DOHH2 (cell line): ENCODE data around the gene ACIN1.
A peak's percentile ranks its signal among the peaks of the same experiment; 100 is the strongest.

Source experiments
- H3F3A ChIP-seq: fragments of 200-600 bp; sonication (generic), shearing (Covaris generic); 2 replicates; pipeline ENCODE4 v1.6.0; 2016; ENCODE audit warnings: antibody characterized with exemption, mild to moderate bottlenecking; ENCODE audit not compliant: control insufficient read depth, insufficient read depth
- H3K27ac ChIP-seq: fragments of 200-600 bp; sonication (generic); 2 replicates; pipeline ENCODE4 v1.5.1; 2014; ENCODE audit warnings: low read depth, mild to moderate bottlenecking, low read length, moderate library complexity
- H3K27me3 ChIP-seq: fragments of 200-600 bp; sonication (generic); 2 replicates; pipeline ENCODE4 v1.6.1; 2014; ENCODE audit warnings: mild to moderate bottlenecking, low read length, mixed read lengths; ENCODE audit not compliant: control insufficient read depth
- H3K36me3 ChIP-seq: fragments of 200-600 bp; sonication (generic); 2 replicates; pipeline ENCODE4 v1.6.1; 2014; ENCODE audit warnings: mild to moderate bottlenecking, low read length, moderate library complexity, mixed read lengths; ENCODE audit not compliant: control insufficient read depth
- H3K4me1 ChIP-seq: fragments of 200-600 bp; sonication (generic); 2 replicates; pipeline ENCODE4 v1.6.1; 2014; ENCODE audit warnings: mild to moderate bottlenecking, low read length, mixed read lengths; ENCODE audit not compliant: control insufficient read depth
- H3K4me2 ChIP-seq: fragments of 200-600 bp; sonication (generic); 2 replicates; pipeline ENCODE4 v1.6.0; 2014; ENCODE audit warnings: mild to moderate bottlenecking, low read length, moderate library complexity
- H3K4me3 ChIP-seq: fragments of 200-600 bp; sonication (generic); 2 replicates; pipeline ENCODE4 v1.5.1; 2014; ENCODE audit warnings: mild to moderate bottlenecking, low read length, mixed read lengths
- H3K79me2 ChIP-seq: fragments of 200-600 bp; sonication (generic); 2 replicates; pipeline ENCODE4 v1.6.1; 2014; ENCODE audit warnings: mild to moderate bottlenecking, low read length, mixed read lengths; ENCODE audit not compliant: control insufficient read depth
- H3K9me2 ChIP-seq: fragments of 200-600 bp; sonication (generic); replicated peaks from 2 replicates; pipeline ENCODE4 v1.6.1; 2014; ENCODE audit warnings: mild to moderate bottlenecking, low read length, mixed read lengths; ENCODE audit not compliant: control insufficient read depth
- H3K9me3 ChIP-seq: fragments of 200-600 bp; sonication (generic); 2 replicates; pipeline ENCODE4 v1.6.1; 2014; ENCODE audit warnings: antibody characterized with exemption, low read length, mixed read lengths; ENCODE audit not compliant: control insufficient read depth, insufficient read depth
- H4K20me1 ChIP-seq: fragments of 200-600 bp; sonication (generic); 2 replicates; pipeline ENCODE4 v1.6.0; 2014; ENCODE audit warnings: low read depth, mild to moderate bottlenecking, antibody characterized with exemption, low read length, moderate library complexity; ENCODE audit not compliant: control insufficient read depth, insufficient read depth
- CTCF ChIP-seq: fragments of 200-600 bp; sonication (generic); IDR thresholded peaks from one replicate; pipeline ENCODE4 v1.5.1; 2014; ENCODE audit warnings: antibody characterized with exemption, mild to moderate bottlenecking, low read depth, low read length; ENCODE audit not compliant: poor library complexity, severe bottlenecking
- EZH2phosphoT487 ChIP-seq: fragments of 200-600 bp; sonication (generic); IDR thresholded peaks from 2 replicates; pipeline ENCODE4 v1.6.1; 2017; ENCODE audit warnings: borderline replicate concordance, mild to moderate bottlenecking, antibody characterized with exemption, low read length, moderate library complexity, mixed read lengths

The ACIN1 gene

GRCh38 chr14:23119363-23120327 is 24.7 kb upstream of the ACIN1 start:
- Histone ChIP-seq H3K4me2 (peak overlapping the region; percentile 89), H3F3A (peaks cover 9% of the 10 kb centered on the region; the same call in 1 of the 2 replicates), H3K4me1 (peaks cover 39% of the 10 kb centered on the region), H3K4me3 (peak overlapping the region; percentile 53), H3K27ac (peak overlapping the region; percentile 84), H4K20me1 (no peaks in the 10 kb centered on the region), H3K27me3 (peaks cover 10% of the 10 kb centered on the region), H3K9me2 (no peaks in the 10 kb centered on the region), H3K79me2 (no peaks in the 10 kb centered on the region), H3K36me3 (no peaks in the 10 kb centered on the region), H3K9me3 (no peaks in the 10 kb centered on the region)
- TF ChIP-seq EZH2phosphoT487 (no peak), CTCF (no peak)

GRCh38 chr14:23118506-23119362 is 23.8 kb upstream of the ACIN1 start, which contains the start of gene CEBPE:
CEBPE (minus strand) TSS chr14:23119255; CDS start chr14:23119091, 164 bp downstream.
- Histone ChIP-seq H4K20me1 (no peaks in the 10 kb centered on the region), H3K79me2 (no peaks in the 10 kb centered on the region), H3K27me3 (peaks cover 17% of the 10 kb centered on the region), H3K4me1 (peaks cover 39% of the 10 kb centered on the region), H3K36me3 (no peaks in the 10 kb centered on the region), H3K4me3 (peak within 1 kb of the TSS; percentile 53), H3K27ac (peak within 1 kb of the TSS; percentile 84), H3F3A (peaks cover 9% of the 10 kb centered on the region; the same call in 1 of the 2 replicates), H3K4me2 (peak within 1 kb of the TSS; percentile 89), H3K9me3 (no peaks in the 10 kb centered on the region), H3K9me2 (no peaks in the 10 kb centered on the region)
- TF ChIP-seq CTCF (no peak), EZH2phosphoT487 (no peak)

GRCh38 chr14:23117371-23118020 is 22.6 kb upstream of the ACIN1 start:
- Histone ChIP-seq H3K9me2 (no peaks in the 10 kb centered on the region), H3K27me3 (peaks cover 22% of the 10 kb centered on the region), H3K4me3 (no peak overlapping the region), H3K4me1 (peaks cover 39% of the 10 kb centered on the region), H3K79me2 (no peaks in the 10 kb centered on the region), H4K20me1 (no peaks in the 10 kb centered on the region), H3K36me3 (no peaks in the 10 kb centered on the region), H3K9me3 (no peaks in the 10 kb centered on the region), H3F3A (peaks cover 9% of the 10 kb centered on the region; the same call in 1 of the 2 replicates), H3K27ac (no peak overlapping the region), H3K4me2 (no peak overlapping the region)
- TF ChIP-seq EZH2phosphoT487 (no peak), CTCF (no peak)
